ENCODE measurements around the gene TGM2. TPM values are rescaled to one million over a fixed set of nuclear protein-coding genes. Genes with fewer than 3 reads are reported as not detected.
A peak's percentile ranks its signal among the peaks of the same experiment; 100 is the strongest.

Gene TGM2
- total RNA-seq, 2 donors from 2014 or later = 0.23 to 0.38 TPM

- DNase-seq (no peak), ATAC-seq (replicated peaks in 1 of 2) (peak in 1 of 2 donors; percentile 5)
- peaks cover 37% of the 10 kb centered on the region for H3K4me1 Mint-ChIP-seq (ENCODE audit: low read depth)
- H3K36me3 Mint-ChIP-seq (ENCODE audit: insufficient read depth in 2 of 2) = peaks cover 0 to 8% of the 10 kb centered on the region in 2 donors
- H3K27me3 Mint-ChIP-seq (ENCODE audit: low read depth) = no peaks in the 10 kb centered on the region
- H3K9me3 Mint-ChIP-seq = no peaks in the 10 kb centered on the region
- H3K27ac Mint-ChIP-seq = no peak overlapping the region
- H3K4me3 Mint-ChIP-seq = no peak overlapping the region
These were observed 71.4 kb downstream of the TGM2 start for GRCh38 chr20:38093641-38094077.

GRCh38 chr20:38092915-38093314 lies 72.2 kb downstream of the TGM2 start:
- no peaks in the 10 kb centered on the region for H3K9me3 Mint-ChIP-seq
- no peak overlapping the region for H3K4me3 Mint-ChIP-seq
- DNase-seq (no peak), ATAC-seq (replicated peaks in 1 of 2) (no peak)
- no peak overlapping the region for H3K27ac Mint-ChIP-seq
- H3K27me3 Mint-ChIP-seq (ENCODE audit: low read depth) = no peaks in the 10 kb centered on the region
- peaks cover 0 to 8% of the 10 kb centered on the region in 2 donors for H3K36me3 Mint-ChIP-seq (ENCODE audit: insufficient read depth in 2 of 2)
- H3K4me1 Mint-ChIP-seq (ENCODE audit: low read depth) = peaks cover 37% of the 10 kb centered on the region

GRCh38 chr20:38092260-38092857 lies 72.7 kb downstream of the TGM2 start:
- H3K27ac Mint-ChIP-seq = peak overlapping the region; percentile 64
- no peaks in the 10 kb centered on the region for H3K9me3 Mint-ChIP-seq
- DNase-seq = no peak
- ATAC-seq (replicated peaks in 1 of 2) = no peak
- peaks cover 0 to 10% of the 10 kb centered on the region in 2 donors for H3K36me3 Mint-ChIP-seq (ENCODE audit: insufficient read depth in 2 of 2)
- H3K27me3 Mint-ChIP-seq (ENCODE audit: low read depth) = no peaks in the 10 kb centered on the region
- H3K4me3 Mint-ChIP-seq = no peak overlapping the region
- H3K4me1 Mint-ChIP-seq (ENCODE audit: low read depth) = peaks cover 37% of the 10 kb centered on the region

- Mint-ChIP-seq H3K4me3 (peak overlapping the region in 1 of 2 donors; percentile 27), H3K36me3 (ENCODE audit: insufficient read depth in 2 of 2) (peaks cover 0 to 12% of the 10 kb centered on the region in 2 donors)
- no peak for DNase-seq
These were observed 73.4 kb downstream of the TGM2 start for GRCh38 chr20:38091441-38092216.

GRCh38 chr20:38090061-38090460 lies 75.0 kb downstream of the TGM2 start:
- no peak for DNase-seq
- no peaks in the 10 kb centered on the region for H3K9me3 Mint-ChIP-seq
- ATAC-seq (replicated peaks in 1 of 2) = no peak
- H3K27me3 Mint-ChIP-seq (ENCODE audit: low read depth) = no peaks in the 10 kb centered on the region
- H3K27ac Mint-ChIP-seq = no peak overlapping the region
- no peak overlapping the region for H3K4me3 Mint-ChIP-seq
- H3K4me1 Mint-ChIP-seq (ENCODE audit: low read depth) = peaks cover 29% of the 10 kb centered on the region
- H3K36me3 Mint-ChIP-seq (ENCODE audit: insufficient read depth in 2 of 2) = peaks cover 3 to 19% of the 10 kb centered on the region in 2 donors

More at GRCh38 chr20:38091441-38092216, 73.4 kb downstream of the TGM2 start:
- H3K4me1 Mint-ChIP-seq (ENCODE audit: low read depth) = peaks cover 37% of the 10 kb centered on the region
- no peak for ATAC-seq (replicated peaks in 1 of 2)
- no peaks in the 10 kb centered on the region for H3K27me3 Mint-ChIP-seq (ENCODE audit: low read depth)
- H3K9me3 Mint-ChIP-seq = no peaks in the 10 kb centered on the region
- H3K27ac Mint-ChIP-seq = peak overlapping the region; percentile 64

GRCh38 chr20:38089500-38089899 lies 75.6 kb downstream of the TGM2 start:
- DNase-seq = no peak
- H3K27ac Mint-ChIP-seq = no peak overlapping the region
- no peak for ATAC-seq (replicated peaks in 1 of 2)
- H3K4me1 Mint-ChIP-seq (ENCODE audit: low read depth) = peaks cover 24% of the 10 kb centered on the region
- H3K36me3 Mint-ChIP-seq (ENCODE audit: insufficient read depth in 2 of 2) = peaks cover 4 to 19% of the 10 kb centered on the region in 2 donors
- H3K27me3 Mint-ChIP-seq (ENCODE audit: low read depth) = no peaks in the 10 kb centered on the region
- no peaks in the 10 kb centered on the region for H3K9me3 Mint-ChIP-seq
- no peak overlapping the region for H3K4me3 Mint-ChIP-seq

GRCh38 chr20:38085026-38085425 lies 80.0 kb downstream of the TGM2 start:
- H3K4me3 Mint-ChIP-seq = no peak overlapping the region
- H3K27me3 Mint-ChIP-seq (ENCODE audit: low read depth) = no peaks in the 10 kb centered on the region
- ATAC-seq (replicated peaks in 1 of 2) (no peak), DNase-seq (no peak)
- H3K36me3 Mint-ChIP-seq (ENCODE audit: insufficient read depth in 2 of 2) = peaks cover 4 to 30% of the 10 kb centered on the region in 2 donors
- H3K27ac Mint-ChIP-seq = peak overlapping the region; percentile 18
- no peaks in the 10 kb centered on the region for H3K9me3 Mint-ChIP-seq
- peaks cover under 1% of the 10 kb centered on the region for H3K4me1 Mint-ChIP-seq (ENCODE audit: low read depth)

- DNase-seq (no peak), ATAC-seq (replicated peaks in 1 of 2) (no peak)
- Mint-ChIP-seq H3K4me1 (ENCODE audit: low read depth) (peaks cover 6% of the 10 kb centered on the region), H3K9me3 (no peaks in the 10 kb centered on the region), H3K36me3 (ENCODE audit: insufficient read depth in 2 of 2) (peaks cover 7 to 32% of the 10 kb centered on the region in 2 donors), H3K4me3 (no peak overlapping the region), H3K27ac (no peak overlapping the region), H3K27me3 (ENCODE audit: low read depth) (no peaks in the 10 kb centered on the region)
These were observed 80.6 kb downstream of the TGM2 start for GRCh38 chr20:38084425-38084951.

- Mint-ChIP-seq H3K36me3 (ENCODE audit: insufficient read depth in 2 of 2) (peaks cover 12 to 42% of the 10 kb centered on the region in 2 donors), H3K9me3 (peaks cover 0 to 2% of the 10 kb centered on the region in 2 donors), H3K27ac (no peak overlapping the region)
These were observed 81.6 kb downstream of the TGM2 start for GRCh38 chr20:38083338-38084048.

GRCh38 chr20:38082894-38083293 lies 82.2 kb downstream of the TGM2 start:
- H3K4me1 Mint-ChIP-seq (ENCODE audit: low read depth) = peaks cover 7% of the 10 kb centered on the region
- H3K27me3 Mint-ChIP-seq (ENCODE audit: low read depth) = no peaks in the 10 kb centered on the region
- H3K36me3 Mint-ChIP-seq (ENCODE audit: insufficient read depth in 2 of 2) = peaks cover 14 to 44% of the 10 kb centered on the region in 2 donors
- no peak for ATAC-seq (replicated peaks in 1 of 2)
- peaks cover 0 to 2% of the 10 kb centered on the region in 2 donors for H3K9me3 Mint-ChIP-seq
- no peak for DNase-seq
- H3K27ac Mint-ChIP-seq = no peak overlapping the region
- no peak overlapping the region for H3K4me3 Mint-ChIP-seq

More at GRCh38 chr20:38083338-38084048, 81.6 kb downstream of the TGM2 start:
- no peak for ATAC-seq (replicated peaks in 1 of 2)
- DNase-seq = no peak
- peaks cover 7% of the 10 kb centered on the region for H3K4me1 Mint-ChIP-seq (ENCODE audit: low read depth)
- H3K4me3 Mint-ChIP-seq = no peak overlapping the region
- H3K27me3 Mint-ChIP-seq (ENCODE audit: low read depth) = no peaks in the 10 kb centered on the region

- Mint-ChIP-seq H3K27ac (no peak overlapping the region), H3K9me3 (peaks cover 0 to 2% of the 10 kb centered on the region in 2 donors), H3K4me3 (no peak overlapping the region), H3K4me1 (ENCODE audit: low read depth) (peaks cover 7% of the 10 kb centered on the region), H3K36me3 (ENCODE audit: insufficient read depth in 2 of 2) (peaks cover 19 to 49% of the 10 kb centered on the region in 2 donors), H3K27me3 (ENCODE audit: low read depth) (no peaks in the 10 kb centered on the region)
- ATAC-seq (replicated peaks in 1 of 2) (no peak), DNase-seq (no peak)
These were observed 83.5 kb downstream of the TGM2 start for GRCh38 chr20:38081575-38081974.

- Mint-ChIP-seq H3K4me1 (ENCODE audit: low read depth) (peaks cover 7% of the 10 kb centered on the region), H3K36me3 (ENCODE audit: insufficient read depth in 2 of 2) (peaks cover 14 to 45% of the 10 kb centered on the region in 2 donors), H3K27ac (peak overlapping the region; percentile 70), H3K9me3 (peaks cover 0 to 2% of the 10 kb centered on the region in 2 donors), H3K4me3 (no peak overlapping the region), H3K27me3 (ENCODE audit: low read depth) (no peaks in the 10 kb centered on the region)
- DNase-seq (no peak), ATAC-seq (replicated peaks in 1 of 2) (no peak)
These were observed 85.7 kb downstream of the TGM2 start for GRCh38 chr20:38079353-38079752.

GRCh38 chr20:38078084-38078483 lies 87.0 kb downstream of the TGM2 start:
- Mint-ChIP-seq H3K27ac (no peak overlapping the region), H3K27me3 (ENCODE audit: low read depth) (no peaks in the 10 kb centered on the region), H3K9me3 (peaks cover 0 to 2% of the 10 kb centered on the region in 2 donors), H3K4me3 (no peak overlapping the region), H3K4me1 (ENCODE audit: low read depth) (peaks cover 7% of the 10 kb centered on the region), H3K36me3 (ENCODE audit: insufficient read depth in 2 of 2) (peaks cover 14 to 45% of the 10 kb centered on the region in 2 donors)
- DNase-seq (no peak), ATAC-seq (replicated peaks in 1 of 2) (no peak)
